Aorta (tissue), 5 donors: Measurements from ENCODE around the gene UCKL1. TPM values are rescaled to one million over a fixed set of nuclear protein-coding genes. Genes with fewer than 3 reads are reported as not detected.
A peak's percentile ranks its signal among the peaks of the same experiment; 100 is the strongest.

Experiments used
- ATAC-seq: fragments of 200-7000 bp; cut with Tn5 transposase; one replicate; pipeline ENCODE4 v1.9.1; 2022; ENCODE audit warnings: moderate library complexity; ENCODE audit not compliant: low FRiP score
- DNase-seq, 2 donors: peaks; one replicate each; pipeline ENCODE4 v3.0.0-alpha.2; 2020
- H3K27ac ChIP-seq, 2 donors: one replicate each; pipeline ENCODE4 v1.5.1; 2013; ENCODE audit warnings: low read length in 2 of 2, mild to moderate bottlenecking in 2 of 2, moderate library complexity in 2 of 2, control low read depth in 1 of 2, inconsistent platforms in 1 of 2, low read depth in 1 of 2
- H3K27me3 ChIP-seq, 2 donors: one replicate each; pipeline ENCODE4 v1.6.1; 2013; ENCODE audit warnings: control low read depth in 1 of 2, low read length in 1 of 2, mild to moderate bottlenecking in 1 of 2, moderate library complexity in 1 of 2; ENCODE audit not compliant: insufficient read depth in 2 of 2, control insufficient read depth in 1 of 2
- H3K36me3 ChIP-seq, 2 donors: one replicate each; pipeline ENCODE4 v1.6.1; 2013; ENCODE audit warnings: control low read depth in 1 of 2, low read length in 1 of 2, mild to moderate bottlenecking in 1 of 2; ENCODE audit not compliant: insufficient read depth in 2 of 2, control insufficient read depth in 1 of 2
- H3K4me1 ChIP-seq, 2 donors: one replicate each; pipeline ENCODE4 v1.6.1; 2013; ENCODE audit warnings: low read length in 2 of 2, control low read depth in 1 of 2, mild to moderate bottlenecking in 1 of 2, moderate library complexity in 1 of 2; ENCODE audit not compliant: insufficient read depth in 2 of 2, control insufficient read depth in 1 of 2
- H3K4me3 ChIP-seq, 2 donors: one replicate each; pipeline ENCODE4 v1.5.1; 2013; ENCODE audit warnings: low read length in 2 of 2, control low read depth in 1 of 2, mild to moderate bottlenecking in 1 of 2
- H3K9me3 ChIP-seq: one replicate; pipeline ENCODE4 v1.6.1; 2013; ENCODE audit warnings: mild to moderate bottlenecking, low read length; ENCODE audit not compliant: control insufficient read depth
- WGBS, 2 donors: extraction: QIAGEN DNeasy Blood & Tissue Kit; methylation state at CpG; one replicate each; pipeline ENCODE4 v1.1.7; 2013; 5-methylcytosine and 5-hydroxymethylcytosine counted together
- intact Hi-C, 2 donors: fragments of 100-400 bp; cut with DNase I; formaldehyde crosslinking; loops; one replicate each; pipeline versions ENCODE4 v1.14.2 to v1.15.0; 2022
- polyA plus RNA-seq, 2 donors: library from polyadenylated mRNA; stranded (reverse); fragments of 200-250 nt; gene quantifications; one replicate each; pipeline ENCODE4 v1.2.3, GENCODE V29; 2013
- total RNA-seq, 2 donors: library from RNA; stranded (reverse); fragmentation: NEBNext Ultra II Directional; extraction: Animal tissue kit (Norgen Biotek cat#: 25700); gene quantifications; one replicate each; pipeline ENCODE4 v1.2.1, GENCODE V29; 2021
- donor health status: healthy with polysubstance abuse.
- donor health status: Bipolar disorder and iron deficiency.
- donor health status: DM: no; HTN: no; CAD: no.
- donor health status: DM: no; HTN: no; CAD: no.
- donor health status: DM: yes; HTN: yes; CAD: no.

The UCKL1 gene
- total and polyA plus RNA-seq, 4 donors = 24.3 to 85.0 (median 33.4) TPM

DNA sequence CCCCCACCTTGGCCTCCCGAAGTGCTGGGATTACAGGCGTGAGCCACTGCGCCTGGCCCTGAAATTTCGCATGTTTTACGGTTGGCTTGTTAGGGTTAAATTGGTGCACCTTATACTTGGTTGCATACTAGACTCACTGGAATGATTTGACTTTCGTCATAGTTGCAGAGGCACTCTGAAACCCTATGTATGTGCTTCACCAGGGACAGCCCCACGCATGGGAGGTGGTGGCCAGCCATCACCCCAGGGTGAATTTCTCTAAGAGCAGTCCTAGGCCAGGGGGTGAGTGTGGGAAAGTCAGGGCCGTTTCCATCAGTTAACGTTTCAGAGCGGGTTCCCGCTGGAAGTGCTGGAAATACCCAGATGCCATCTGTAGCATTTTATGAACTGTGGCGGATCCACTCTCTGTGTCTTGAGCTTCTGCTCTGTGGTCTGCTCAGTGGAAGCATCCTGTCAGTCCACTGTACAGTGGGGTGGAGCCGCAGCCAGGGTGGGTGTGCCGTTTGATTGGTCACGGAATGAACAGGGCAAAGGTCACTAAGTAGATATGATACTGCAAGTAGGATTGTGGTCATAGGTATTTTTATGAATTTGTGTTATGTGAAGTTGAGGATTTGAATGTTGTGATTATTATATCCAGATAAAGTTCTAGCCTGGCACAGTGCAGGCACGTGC lies 48.1 kb downstream of the UCKL1 start:
- WGBS, 2 donors = 78 to 81% methylated on average over 16 of the region's 16 CpGs
- Histone ChIP-seq H3K36me3 (no peaks in the 10 kb centered on the region), H3K4me3 (no peak overlapping the region), H3K4me1 (no peaks in the 10 kb centered on the region), H3K27me3 (no peaks in the 10 kb centered on the region), H3K27ac (no peak overlapping the region), H3K9me3 (no peaks in the 10 kb centered on the region)
- DNase-seq = no peak
- intact Hi-C loops = no loop called here
- ATAC-seq = no peak

DNA sequence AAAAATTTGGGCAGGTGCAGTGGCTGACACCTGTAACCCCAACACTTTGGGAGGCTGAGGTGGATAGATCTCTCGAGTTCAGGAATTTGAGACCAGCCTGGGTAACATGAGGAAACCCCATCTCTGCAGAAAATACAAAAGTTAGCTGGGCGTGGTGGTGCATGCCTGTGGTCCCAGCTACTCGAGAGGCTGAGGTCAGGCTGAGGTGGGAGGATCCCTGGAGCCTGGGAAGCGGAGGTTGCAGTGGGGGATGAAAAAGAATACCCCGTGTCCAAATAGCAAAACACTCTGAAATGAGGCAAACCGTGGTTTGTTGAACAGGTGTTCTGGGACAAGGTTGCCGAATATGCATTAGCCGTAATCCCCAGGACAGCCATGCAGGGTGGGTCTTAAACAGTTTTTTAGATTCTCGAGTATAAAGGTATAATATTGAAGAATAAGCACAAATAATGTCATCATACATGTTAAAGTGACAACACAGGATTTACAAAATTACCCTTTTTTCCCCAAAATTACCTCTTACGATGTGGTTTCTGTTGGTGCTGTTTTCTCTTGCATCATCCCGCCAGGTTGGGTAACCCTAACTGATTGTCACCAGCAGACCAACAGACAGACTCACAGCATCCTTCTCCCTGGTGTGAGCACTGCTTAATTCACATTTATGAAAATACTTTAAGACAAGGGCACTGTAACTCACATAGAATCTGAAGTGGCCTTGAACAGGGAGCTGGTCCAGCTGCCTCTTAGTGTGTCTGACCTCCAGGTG lies 52.2 kb downstream of the UCKL1 start:
- intact Hi-C loops = no loop called here
- DNase-seq = no peak
- H3K4me3 ChIP-seq = no peak overlapping the region
- H3K36me3 ChIP-seq = no peaks in the 10 kb centered on the region
- WGBS, 2 donors = 89 to 91% methylated on average over 11 of the region's 11 CpGs
- H3K27ac ChIP-seq = no peak overlapping the region
- no peaks in the 10 kb centered on the region for H3K9me3 ChIP-seq
- H3K27me3 ChIP-seq = no peaks in the 10 kb centered on the region
- H3K4me1 ChIP-seq = no peaks in the 10 kb centered on the region
- ATAC-seq = no peak

DNA sequence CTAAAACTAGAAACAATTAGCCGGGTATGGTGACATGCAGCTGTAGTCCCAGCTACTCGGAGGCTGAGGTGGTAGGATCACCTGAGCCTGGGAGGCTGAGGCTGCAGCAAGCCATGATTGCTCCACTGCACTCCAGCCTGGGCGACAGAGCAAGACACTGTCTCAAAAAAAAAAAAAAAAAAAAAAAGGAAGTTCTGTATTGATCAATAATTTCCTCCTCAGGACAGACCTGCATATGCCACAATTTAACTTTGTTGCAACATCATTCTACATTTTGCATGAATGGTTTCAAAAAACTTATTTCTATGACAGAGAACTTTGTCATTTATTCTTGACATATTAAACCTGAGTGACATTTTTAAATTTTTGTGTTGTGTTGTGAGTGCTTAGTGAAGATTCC lies 55.8 kb downstream of the UCKL1 start:
- H3K27me3 ChIP-seq = no peaks in the 10 kb centered on the region
- peaks cover 0 to 4% of the 10 kb centered on the region in 2 donors for H3K4me1 ChIP-seq
- no peak for DNase-seq
- 77 to 79% methylated on average over 3 of the region's 3 CpGs for WGBS, 2 donors
- H3K9me3 ChIP-seq = no peaks in the 10 kb centered on the region
- intact Hi-C loops = no loop called here
- no peaks in the 10 kb centered on the region for H3K36me3 ChIP-seq
- H3K27ac ChIP-seq = no peak overlapping the region
- no peak overlapping the region for H3K4me3 ChIP-seq
- no peak for ATAC-seq

DNA sequence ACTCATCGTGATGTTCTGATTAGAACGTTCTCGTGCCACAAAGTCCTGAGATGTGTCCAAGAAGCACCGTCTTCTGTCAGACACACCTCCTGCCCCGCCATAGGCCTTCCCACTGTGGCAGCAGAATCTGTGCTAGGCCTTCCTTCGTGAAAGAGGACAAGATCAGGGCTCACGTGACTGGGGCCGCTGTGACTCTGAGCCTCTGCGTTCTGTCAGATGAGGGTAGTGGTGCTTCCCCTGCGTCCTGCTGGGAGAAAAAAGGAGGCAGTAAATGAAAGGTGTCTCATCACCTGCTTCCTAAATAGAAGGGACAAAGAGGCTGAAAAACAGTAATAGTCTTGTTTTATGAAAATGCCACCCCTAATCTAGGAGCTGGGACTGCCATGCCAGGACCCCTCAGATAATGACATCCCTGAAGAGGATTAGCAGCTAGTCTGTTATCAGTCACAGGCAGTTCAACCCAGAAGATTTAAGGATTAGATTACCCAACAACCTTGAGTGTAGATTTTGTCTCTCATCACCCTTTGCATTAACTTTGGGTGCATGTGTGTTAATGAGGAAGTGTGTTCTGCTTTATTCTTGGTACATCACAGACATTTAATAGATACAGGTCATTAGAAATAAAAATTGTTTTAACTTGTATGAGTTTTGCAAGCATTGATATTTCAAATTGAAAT lies 57.2 kb downstream of the UCKL1 start:
- no peaks in the 10 kb centered on the region for H3K27me3 ChIP-seq
- intact Hi-C loops = loop anchor here in 1 of 2 donors (10.0 kb wide), 1 partner anchor 274 kb away; the partner anchor contains the start of gene GMEB2
- no peak overlapping the region for H3K27ac ChIP-seq
- WGBS, 2 donors = 87 to 90% methylated on average over 10 of the region's 10 CpGs
- no peak for ATAC-seq
- H3K36me3 ChIP-seq = no peaks in the 10 kb centered on the region
- no peak overlapping the region for H3K4me3 ChIP-seq
- H3K4me1 ChIP-seq = peaks cover 0 to 4% of the 10 kb centered on the region in 2 donors
- no peaks in the 10 kb centered on the region for H3K9me3 ChIP-seq
- peak in 1 of 2 donors; percentile 62 for DNase-seq

DNA sequence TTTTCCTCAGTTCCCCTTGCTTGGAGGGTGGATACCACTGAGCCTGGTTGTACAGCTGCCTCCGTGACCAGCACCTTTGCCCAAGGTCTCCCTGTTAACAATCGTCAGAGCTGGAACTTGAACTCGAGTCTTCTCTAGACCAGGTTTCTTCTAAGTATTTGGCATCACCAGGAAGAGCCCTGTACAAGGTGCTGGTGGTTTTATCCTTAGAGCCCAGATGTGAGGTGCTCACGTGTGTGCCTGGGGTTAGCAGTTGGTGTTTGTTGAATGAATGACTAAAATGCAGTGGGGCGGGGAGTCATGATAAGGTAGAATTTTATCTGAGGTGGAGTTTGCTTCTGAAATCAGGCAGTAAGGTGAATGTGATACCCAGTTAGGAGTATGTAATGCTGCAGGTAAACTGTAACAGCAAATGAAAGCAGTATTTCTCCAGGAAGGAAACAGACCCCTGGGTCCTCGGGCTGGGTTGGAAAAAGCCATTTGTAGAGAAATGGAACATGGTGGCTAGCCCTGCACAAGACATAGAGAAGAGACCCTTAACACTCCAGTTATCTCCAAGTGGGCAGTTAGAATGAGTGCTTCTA lies 58.1 kb downstream of the UCKL1 start:
- intact Hi-C loops = loop anchor here in 1 of 2 donors (10.0 kb wide), 1 partner anchor 273 kb away; the partner anchor contains the start of gene GMEB2
- H3K27ac ChIP-seq = no peak overlapping the region
- no peaks in the 10 kb centered on the region for H3K9me3 ChIP-seq
- no peaks in the 10 kb centered on the region for H3K36me3 ChIP-seq
- DNase-seq (no peak), ATAC-seq (no peak)
- no peak overlapping the region for H3K4me3 ChIP-seq
- H3K4me1 ChIP-seq = peaks cover 0 to 4% of the 10 kb centered on the region in 2 donors
- no peaks in the 10 kb centered on the region for H3K27me3 ChIP-seq
- WGBS, 2 donors = 89% methylated on average over 6 of the region's 6 CpGs

DNA sequence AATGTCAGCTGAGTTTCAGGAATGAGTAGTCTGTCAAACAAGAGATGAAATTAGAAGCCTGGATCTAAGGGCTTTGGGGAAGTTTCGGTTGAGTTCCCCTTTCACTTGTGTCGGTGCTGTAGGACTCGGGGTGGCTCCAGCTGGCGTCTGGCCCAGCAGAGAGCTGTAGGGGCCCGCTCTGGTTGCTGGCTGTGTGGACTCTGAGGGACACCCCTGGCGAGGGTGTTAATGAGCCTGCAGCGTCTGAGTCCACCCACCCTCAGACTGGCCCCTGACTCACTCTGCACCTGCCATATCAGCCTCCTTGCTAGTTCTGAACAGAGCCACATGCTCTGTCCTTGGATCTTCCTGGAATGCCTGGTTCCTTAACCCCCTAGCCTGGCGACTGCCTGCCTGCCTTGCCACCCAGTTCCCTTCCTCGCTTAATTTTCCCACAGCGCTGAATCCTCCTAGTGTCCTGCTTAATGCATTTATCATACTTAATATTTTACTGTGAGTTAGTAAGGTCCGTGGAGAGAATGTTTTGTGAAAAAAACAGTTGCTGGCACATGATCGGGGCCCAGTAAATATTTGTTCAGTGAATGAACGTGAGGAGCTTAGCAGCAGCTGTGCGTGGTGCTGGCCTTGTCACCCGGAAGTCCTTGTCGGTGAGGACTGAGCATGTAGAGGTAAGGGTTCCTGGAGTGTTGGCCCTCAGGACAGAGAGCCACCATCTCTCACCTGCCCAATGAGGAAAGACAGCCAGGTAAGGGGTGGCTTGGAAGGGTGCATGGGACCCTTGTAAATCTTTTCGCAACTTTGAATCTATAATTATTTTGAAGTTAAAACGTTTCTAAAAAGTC lies 59.7 kb downstream of the UCKL1 start:
- Histone ChIP-seq H3K9me3 (no peaks in the 10 kb centered on the region), H3K27me3 (no peaks in the 10 kb centered on the region), H3K4me3 (peak overlapping the region in 1 of 2 donors; percentile 15), H3K4me1 (peaks cover 0 to 4% of the 10 kb centered on the region in 2 donors), H3K36me3 (peaks cover 0 to 1% of the 10 kb centered on the region in 2 donors), H3K27ac (no peak overlapping the region)
- 12 to 16% methylated on average over 18 of the region's 18 CpGs for WGBS, 2 donors
- peak in 1 of 2 donors; percentile 79 for DNase-seq
- ATAC-seq = no peak
- intact Hi-C loops = loop anchor here in 1 of 2 donors (10.0 kb wide), 1 partner anchor 272 kb away; the partner anchor contains the start of gene GMEB2

DNA sequence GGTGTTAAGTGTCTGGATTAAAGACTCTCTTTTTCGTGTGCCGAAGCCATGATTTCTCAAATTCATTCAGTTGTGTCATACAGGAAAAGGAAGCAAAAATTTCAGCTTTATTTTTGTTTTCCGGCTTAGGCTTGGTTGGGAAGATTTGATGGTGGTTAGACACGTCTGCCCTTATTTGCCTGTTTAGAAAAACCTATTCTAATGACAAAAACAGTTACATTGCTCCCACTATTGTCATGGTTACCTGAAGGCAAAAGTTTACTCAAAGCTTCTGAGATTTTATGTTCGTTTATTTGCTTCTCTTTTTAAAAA lies 60.3 kb downstream of the UCKL1 start:
- peaks cover 0 to 4% of the 10 kb centered on the region in 2 donors for H3K4me1 ChIP-seq
- no peak for ATAC-seq
- intact Hi-C loops = loop anchor here in 1 of 2 donors (10.0 kb wide), 1 partner anchor 271 kb away; the partner anchor contains the start of gene GMEB2
- no peaks in the 10 kb centered on the region for H3K9me3 ChIP-seq
- no peaks in the 10 kb centered on the region for H3K27me3 ChIP-seq
- peak overlapping the region; percentile 15 to 91 for H3K4me3 ChIP-seq
- peaks cover 0 to 2% of the 10 kb centered on the region in 2 donors for H3K36me3 ChIP-seq
- no peak overlapping the region for H3K27ac ChIP-seq
- 0 to 1% methylated on average over 5 of the region's 5 CpGs for WGBS, 2 donors
- DNase-seq = no peak
